BLaER1 treated with 17β-estradiol and CSF1 and Interleukin-3, amounts not matched to agents 10 nM and 100 nM (cell line): ENCODE data around the gene MRFAP1L1.

Source experiments
- H3K27ac ChIP-seq, 11 experiments: shearing (Covaris generic); formaldehyde crosslinking; 2 replicates each; pipeline ENCODE4 v1.8.1; 2022
- H3K27me3 ChIP-seq, 11 experiments: shearing (Covaris generic); formaldehyde crosslinking; 2 replicates each; pipeline ENCODE4 v1.8.1; 2022
- H3K36me3 ChIP-seq, 11 experiments: shearing (Covaris generic); formaldehyde crosslinking; 2 replicates each; pipeline ENCODE4 v1.8.1; 2022
- H3K4me1 ChIP-seq, 10 experiments: shearing (Covaris generic); formaldehyde crosslinking; 2 replicates each; pipeline ENCODE4 v1.8.1; 2022
- H3K4me2 ChIP-seq, 11 experiments: shearing (Covaris generic); formaldehyde crosslinking; 2 replicates each; pipeline ENCODE4 v1.8.1; 2022
- H3K4me3 ChIP-seq, 10 experiments: shearing (Covaris generic); formaldehyde crosslinking; 2 replicates each; pipeline ENCODE4 v1.8.1; 2022
- H3K9ac ChIP-seq, 11 experiments: shearing (Covaris generic); formaldehyde crosslinking; 2 replicates each; pipeline ENCODE4 v1.8.1; 2022
- H3K9me3 ChIP-seq, 11 experiments: shearing (Covaris generic); formaldehyde crosslinking; replicated peaks in 1 of 11; 2 replicates each; pipeline ENCODE4 v1.8.1; 2022
- H4K20me1 ChIP-seq, 11 experiments: shearing (Covaris generic); formaldehyde crosslinking; 2 replicates each; pipeline ENCODE4 v1.8.1; 2022
- Cebpa-rat ChIP-seq, 11 experiments: shearing (Covaris generic); IDR thresholded peaks; 2 replicates each; pipeline ENCODE4 v1.8.1; 2022

MRFAP1L1 gene

GRCh38 chr4:6742507-6742906 lies 32.8 kb upstream of the MRFAP1L1 start:
- H3K4me1 ChIP-seq = peaks cover 11 to 29% (median 23%) of the 10 kb centered on the region in 10 experiments; a peak in 19 of 20 replicates
- peaks cover 9 to 29% (median 14%) of the 10 kb centered on the region in 11 experiments; a peak in 19 of 22 replicates for H3K9me3 ChIP-seq
- no peaks in the 10 kb centered on the region for H4K20me1 ChIP-seq
- no peak overlapping the region for H3K9ac ChIP-seq
- H3K27ac ChIP-seq = no peak overlapping the region
- H3K4me2 ChIP-seq = peak overlapping the region in 6 of 11 experiments; percentile 8 to 44 (median 25); a peak in 11 of 22 replicates
- no peak overlapping the region for H3K4me3 ChIP-seq
- no peaks in the 10 kb centered on the region for H3K36me3 ChIP-seq
- no peak for TF ChIP-seq Cebpa-rat (IDR thresholded peaks at IDR 0.05)
- no peaks in the 10 kb centered on the region for H3K27me3 ChIP-seq

GRCh38 chr4:6740347-6740746 lies 30.7 kb upstream of the MRFAP1L1 start:
- Histone ChIP-seq H4K20me1 (no peaks in the 10 kb centered on the region), H3K9me3 (peaks cover 9 to 27% (median 14%) of the 10 kb centered on the region in 11 experiments; a peak in 19 of 22 replicates), H3K4me1 (peaks cover 0 to 14% (median 9%) of the 10 kb centered on the region in 10 experiments; a peak in 10 of 20 replicates), H3K4me2 (no peak overlapping the region), H3K36me3 (no peaks in the 10 kb centered on the region), H3K27ac (no peak overlapping the region), H3K9ac (no peak overlapping the region), H3K27me3 (no peaks in the 10 kb centered on the region), H3K4me3 (no peak overlapping the region)
- no peak for TF ChIP-seq Cebpa-rat (IDR thresholded peaks at IDR 0.05)

GRCh38 chr4:6739920-6740319 lies 30.3 kb upstream of the MRFAP1L1 start:
- no peak for TF ChIP-seq Cebpa-rat (IDR thresholded peaks at IDR 0.05)

DNA sequence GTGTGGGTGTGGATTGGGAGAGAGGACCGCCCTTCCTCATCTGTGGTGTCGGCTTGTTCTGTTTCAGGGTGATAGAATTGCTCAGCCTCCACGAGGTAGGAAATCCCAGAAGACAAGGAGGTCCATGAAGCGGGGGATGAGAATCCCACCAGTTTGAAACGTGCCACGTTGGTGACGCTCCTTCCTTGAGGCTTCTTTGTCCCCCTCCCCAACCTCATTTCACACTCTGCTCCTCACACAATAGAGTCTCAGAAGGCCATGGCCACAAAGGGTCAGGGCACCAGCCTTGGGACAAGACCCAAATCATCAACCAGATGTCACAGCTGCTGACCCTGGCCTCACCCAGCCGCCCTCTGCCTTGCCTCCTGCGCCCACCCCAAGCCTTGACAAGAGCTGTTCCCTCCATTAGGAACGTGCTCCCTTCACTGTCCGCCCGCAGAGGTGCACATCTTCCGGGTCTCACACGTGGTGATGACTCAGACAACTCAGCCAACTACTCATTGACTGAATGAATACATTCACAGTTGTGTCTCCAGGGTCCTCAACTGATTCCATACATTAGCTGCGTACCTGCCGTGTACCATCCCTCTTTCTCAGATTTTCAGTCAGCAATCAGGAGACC lies 24.6 kb upstream of the MRFAP1L1 start:
- H3K9me3 ChIP-seq = peaks cover 0 to 6% (median 3%) of the 10 kb centered on the region in 11 experiments; a peak in 3 of 22 replicates
- H3K4me3 ChIP-seq = no peak overlapping the region
- no peak overlapping the region for H3K9ac ChIP-seq
- H3K4me2 ChIP-seq = peak overlapping the region in 2 of 11 experiments; percentile 12 to 13; a peak in 1 of 22 replicates
- no peak for TF ChIP-seq Cebpa-rat (IDR thresholded peaks at IDR 0.05)
- no peaks in the 10 kb centered on the region for H4K20me1 ChIP-seq
- H3K27me3 ChIP-seq = no peaks in the 10 kb centered on the region
- H3K36me3 ChIP-seq = no peaks in the 10 kb centered on the region
- H3K4me1 ChIP-seq = peaks cover 12 to 36% (median 16%) of the 10 kb centered on the region in 10 experiments
- H3K27ac ChIP-seq = peak overlapping the region in 1 of 11 experiments; percentile 12; a peak in 1 of 22 replicates

More at GRCh38 chr4:6739920-6740319, 30.3 kb upstream of the MRFAP1L1 start:
- Histone ChIP-seq H4K20me1 (no peaks in the 10 kb centered on the region), H3K36me3 (no peaks in the 10 kb centered on the region), H3K4me2 (no peak overlapping the region), H3K27me3 (no peaks in the 10 kb centered on the region), H3K9ac (no peak overlapping the region), H3K9me3 (peaks cover 9 to 24% (median 14%) of the 10 kb centered on the region in 11 experiments; a peak in 19 of 22 replicates), H3K4me3 (no peak overlapping the region), H3K4me1 (peaks cover 0 to 14% (median 9%) of the 10 kb centered on the region in 10 experiments; a peak in 10 of 20 replicates), H3K27ac (no peak overlapping the region)

- Histone ChIP-seq H3K9me3 (no peaks in the 10 kb centered on the region), H3K4me3 (no peak overlapping the region), H3K4me2 (peak overlapping the region in 5 of 11 experiments; percentile 23 to 76 (median 72); a peak in 9 of 22 replicates), H3K4me1 (peaks cover 19 to 43% (median 23%) of the 10 kb centered on the region in 10 experiments), H4K20me1 (no peaks in the 10 kb centered on the region), H3K27ac (peak overlapping the region in 5 of 11 experiments; percentile 44 to 68 (median 62); a peak in 5 of 22 replicates), H3K27me3 (no peaks in the 10 kb centered on the region), H3K9ac (no peak overlapping the region), H3K36me3 (no peaks in the 10 kb centered on the region)
- TF ChIP-seq Cebpa-rat (IDR thresholded peaks at IDR 0.05) = no peak
Measured at GRCh38 chr4:6733358-6734164, 23.9 kb upstream of the MRFAP1L1 start.

GRCh38 chr4:6732441-6733357 lies 23.0 kb upstream of the MRFAP1L1 start:
- no peak for TF ChIP-seq Cebpa-rat (IDR thresholded peaks at IDR 0.05)
- Histone ChIP-seq H3K4me3 (no peak overlapping the region), H3K4me2 (peak overlapping the region in 10 of 11 experiments; percentile 23 to 76 (median 62); a peak in 15 of 22 replicates), H3K9ac (peak overlapping the region in 5 of 11 experiments; percentile 10 to 29 (median 23); a peak in 3 of 22 replicates), H4K20me1 (no peaks in the 10 kb centered on the region), H3K27ac (peak overlapping the region in 10 of 11 experiments; percentile 7 to 68 (median 50); a peak in 14 of 22 replicates), H3K4me1 (peaks cover 28 to 52% (median 30%) of the 10 kb centered on the region in 10 experiments), H3K36me3 (no peaks in the 10 kb centered on the region), H3K9me3 (no peaks in the 10 kb centered on the region), H3K27me3 (no peaks in the 10 kb centered on the region)

- no peaks in the 10 kb centered on the region for H3K27me3 ChIP-seq
- no peaks in the 10 kb centered on the region for H4K20me1 ChIP-seq
- peaks cover 34 to 57% (median 36%) of the 10 kb centered on the region in 10 experiments for H3K4me1 ChIP-seq
- no peak overlapping the region for H3K9ac ChIP-seq
- peak overlapping the region in 1 of 11 experiments; percentile 68; a peak in 2 of 22 replicates for H3K27ac ChIP-seq
- H3K9me3 ChIP-seq = no peaks in the 10 kb centered on the region
- no peak overlapping the region; a peak in 1 of 22 replicates for H3K4me2 ChIP-seq
- no peaks in the 10 kb centered on the region for H3K36me3 ChIP-seq
- no peak overlapping the region for H3K4me3 ChIP-seq
- TF ChIP-seq Cebpa-rat (IDR thresholded peaks at IDR 0.05) = no peak
Measured at GRCh38 chr4:6731780-6732179, 22.1 kb upstream of the MRFAP1L1 start.

GRCh38 chr4:6731318-6731675 lies 21.6 kb upstream of the MRFAP1L1 start:
- H3K4me2 ChIP-seq = peak overlapping the region in 1 of 11 experiments; percentile 13; a peak in 1 of 22 replicates
- H3K27ac ChIP-seq = 0 out of 22 replicates have a peak overlapping the region, but pooled peaks of 1 of the 11 experiments have one; percentile 68
- H3K27me3 ChIP-seq = no peaks in the 10 kb centered on the region
- H3K9me3 ChIP-seq = no peaks in the 10 kb centered on the region
- H4K20me1 ChIP-seq = no peaks in the 10 kb centered on the region
- H3K9ac ChIP-seq = no peak overlapping the region
- no peak overlapping the region for H3K4me3 ChIP-seq
- peaks cover 37 to 61% (median 41%) of the 10 kb centered on the region in 10 experiments for H3K4me1 ChIP-seq
- no peak for TF ChIP-seq Cebpa-rat (IDR thresholded peaks at IDR 0.05)
- H3K36me3 ChIP-seq = no peaks in the 10 kb centered on the region
